ENCODE results near the gene ARID3A. TPM values are rescaled to one million over a fixed set of nuclear protein-coding genes. Genes with fewer than 3 reads are reported as not detected.
"Not testable (repeated sequence)": the region's sequence is repeated elsewhere in the genome, so short reads cannot be mapped to it uniquely, and the experiment has no call there.

Gene ARID3A
- polyA plus RNA-seq, 1 donor from 2014 or later: 4.2 TPM

GRCh38 chr19:887072-887471 lies 38.8 kb upstream of the ARID3A start:
- Mint-ChIP-seq H3K27ac (peak overlapping the region in 2 of 3 donors; percentile 50 to 97), H3K4me1 (peaks cover 3 to 10% (median 5%) of the 10 kb centered on the region in 3 donors), H3K27me3 (no peaks in the 10 kb centered on the region), H3K9me3 (no peaks in the 10 kb centered on the region), H3K4me3 (no peak overlapping the region), H3K36me3 (no peaks in the 10 kb centered on the region)

GRCh38 chr19:887599-887998 lies 38.2 kb upstream of the ARID3A start:
- peak overlapping the region in 1 of 4 donors; percentile 96 for H3K4me3 Mint-ChIP-seq
- no peaks in the 10 kb centered on the region for H3K36me3 Mint-ChIP-seq
- peak overlapping the region in 2 of 3 donors; percentile 94 to 97 for H3K27ac Mint-ChIP-seq

GRCh38 chr19:888581-889385 lies 37.1 kb upstream of the ARID3A start:
- Mint-ChIP-seq H3K9me3 (peaks cover 0 to 2% (median 0%) of the 10 kb centered on the region in 3 donors), H3K27ac (peak overlapping the region in 2 of 3 donors; percentile 94 to 97)

More at GRCh38 chr19:887599-887998, 38.2 kb upstream of the ARID3A start:
- Mint-ChIP-seq H3K27me3 (no peaks in the 10 kb centered on the region), H3K4me1 (peaks cover 3 to 10% (median 5%) of the 10 kb centered on the region in 3 donors), H3K9me3 (no peaks in the 10 kb centered on the region)

GRCh38 chr19:889662-890295 lies 36.1 kb upstream of the ARID3A start:
- H3K27me3 Mint-ChIP-seq: peaks cover 2% of the 10 kb centered on the region
- peak overlapping the region in 2 of 3 donors; percentile 94 to 97 for H3K27ac Mint-ChIP-seq
- H3K4me1 Mint-ChIP-seq: peaks cover 8 to 18% (median 10%) of the 10 kb centered on the region in 3 donors
- no peaks in the 10 kb centered on the region for H3K36me3 Mint-ChIP-seq
- H3K4me3 Mint-ChIP-seq: peak overlapping the region in 3 of 4 donors; percentile 60 to 96 (median 65)
- peaks cover 0 to 2% (median 0%) of the 10 kb centered on the region in 3 donors for H3K9me3 Mint-ChIP-seq

More at GRCh38 chr19:888581-889385, 37.1 kb upstream of the ARID3A start:
- peaks cover 8 to 17% (median 10%) of the 10 kb centered on the region in 3 donors for H3K4me1 Mint-ChIP-seq
- H3K36me3 Mint-ChIP-seq: no peaks in the 10 kb centered on the region
- H3K27me3 Mint-ChIP-seq: peaks cover 2% of the 10 kb centered on the region
- peak overlapping the region in 2 of 4 donors; percentile 72 to 96 for H3K4me3 Mint-ChIP-seq

GRCh38 chr19:890831-891230 lies 35.0 kb upstream of the ARID3A start:
- Mint-ChIP-seq H3K4me1 (peaks cover 8 to 20% (median 10%) of the 10 kb centered on the region in 3 donors), H3K9me3 (peaks cover 0 to 2% (median 0%) of the 10 kb centered on the region in 3 donors), H3K27me3 (peaks cover 2% of the 10 kb centered on the region), H3K27ac (peak overlapping the region; percentile 83 to 97 (median 90)), H3K4me3 (peak overlapping the region in 3 of 4 donors; percentile 64 to 96 (median 88)), H3K36me3 (peaks cover 2% of the 10 kb centered on the region)

- not testable (repeated sequence) for H3K36me3 Mint-ChIP-seq, H3K27me3 Mint-ChIP-seq, H3K9me3 Mint-ChIP-seq
- Mint-ChIP-seq H3K4me3 (peak overlapping the region; percentile 71 to 93 (median 83)), H3K27ac (peak overlapping the region; percentile 83 to 97 (median 90)), H3K4me1 (peaks cover 8 to 20% (median 10%) of the 10 kb centered on the region in 3 donors)
Observed at GRCh38 chr19:891421-892200, 34.2 kb upstream of the ARID3A start.

- Mint-ChIP-seq H3K27me3 (peaks cover 2% of the 10 kb centered on the region), H3K27ac (peak overlapping the region in 2 of 3 donors; percentile 76 to 97), H3K9me3 (peaks cover 0 to 2% (median 0%) of the 10 kb centered on the region in 3 donors), H3K4me3 (peak overlapping the region; percentile 71 to 93 (median 83)), H3K36me3 (peaks cover 2% of the 10 kb centered on the region), H3K4me1 (peaks cover 8 to 18% (median 10%) of the 10 kb centered on the region in 3 donors)
Observed at GRCh38 chr19:892243-892893, 33.5 kb upstream of the ARID3A start.

- H3K9me3 Mint-ChIP-seq: peaks cover 0 to 2% (median 0%) of the 10 kb centered on the region in 3 donors
- H3K4me3 Mint-ChIP-seq: peak within 1 kb of the TSS; percentile 92 to 95 (median 93)
- peak within 1 kb of the TSS; percentile 97 to 100 (median 100) for H3K27ac Mint-ChIP-seq
- peaks cover 2% of the 10 kb centered on the region for H3K27me3 Mint-ChIP-seq
- H3K36me3 Mint-ChIP-seq: peaks cover 2% of the 10 kb centered on the region
- H3K4me1 Mint-ChIP-seq: peaks cover 8 to 15% (median 10%) of the 10 kb centered on the region in 3 donors
Observed at GRCh38 chr19:892894-893689, 32.7 kb upstream of the ARID3A start, which contains the start of the genes MED16 and RNU6-9. Gene MED16, minus strand, starts transcription at chr19:893187. Its CDS starts 2,056 bp downstream, at chr19:891131. Gene RNU6-9, plus strand, starts transcription at chr19:893484.

- peaks cover 0 to 2% (median 0%) of the 10 kb centered on the region in 3 donors for H3K9me3 Mint-ChIP-seq
- H3K4me1 Mint-ChIP-seq: peaks cover 10 to 16% (median 10%) of the 10 kb centered on the region in 3 donors
- peak overlapping the region in 1 of 3 donors; percentile 97 for H3K27ac Mint-ChIP-seq
- H3K27me3 Mint-ChIP-seq: peaks cover 2% of the 10 kb centered on the region
- H3K36me3 Mint-ChIP-seq: peaks cover 2% of the 10 kb centered on the region
- peak overlapping the region in 2 of 4 donors; percentile 17 to 32 for H3K4me3 Mint-ChIP-seq
Observed at GRCh38 chr19:896434-896833, 29.4 kb upstream of the ARID3A start.

- peaks cover 10 to 16% (median 10%) of the 10 kb centered on the region in 3 donors for H3K4me1 Mint-ChIP-seq
- H3K36me3 Mint-ChIP-seq: peaks cover 2% of the 10 kb centered on the region
- peak overlapping the region in 2 of 3 donors; percentile 39 to 97 for H3K27ac Mint-ChIP-seq
- H3K4me3 Mint-ChIP-seq: peak overlapping the region in 1 of 4 donors; percentile 32
- H3K9me3 Mint-ChIP-seq: peaks cover 0 to 2% (median 0%) of the 10 kb centered on the region in 3 donors
- peaks cover 2% of the 10 kb centered on the region for H3K27me3 Mint-ChIP-seq
Observed at GRCh38 chr19:896999-897398, 28.8 kb upstream of the ARID3A start.

- peaks cover 0 to 2% (median 0%) of the 10 kb centered on the region in 3 donors for H3K9me3 Mint-ChIP-seq
- peak overlapping the region in 2 of 4 donors; percentile 41 to 83 for H3K4me3 Mint-ChIP-seq
- peaks cover 2% of the 10 kb centered on the region for H3K27me3 Mint-ChIP-seq
- H3K4me1 Mint-ChIP-seq: peaks cover 10 to 16% (median 10%) of the 10 kb centered on the region in 3 donors
- peak overlapping the region in 2 of 3 donors; percentile 39 to 97 for H3K27ac Mint-ChIP-seq
- H3K36me3 Mint-ChIP-seq: peaks cover 2% of the 10 kb centered on the region
Observed at GRCh38 chr19:897442-898039, 28.3 kb upstream of the ARID3A start.

- Mint-ChIP-seq H3K36me3 (peaks cover 2% of the 10 kb centered on the region), H3K27me3 (no peaks in the 10 kb centered on the region), H3K9me3 (no peaks in the 10 kb centered on the region), H3K27ac (peak overlapping the region; percentile 83 to 99 (median 97)), H3K4me3 (peak overlapping the region; percentile 55 to 83 (median 68)), H3K4me1 (peaks cover 4 to 10% (median 5%) of the 10 kb centered on the region in 3 donors)
Observed at GRCh38 chr19:898663-899062, 27.2 kb upstream of the ARID3A start.
